Subcutaneous adipose tissue (tissue), 4 donors: Measurements from ENCODE around the gene NR1D1. TPM values are rescaled to one million over a fixed set of nuclear protein-coding genes. Genes with fewer than 3 reads are reported as not detected.

Source experiments
- total RNA-seq, 4 donors: library from RNA; depleted of rRNA; stranded (reverse); fragments of >200 nt; gene quantifications; one replicate each; pipeline ENCODE4 v1.1.0, GENCODE V29; 2016
- TF ChIP-seq, protein P1 (sequence below): fragments of 450-650 bp; IDR thresholded peaks from one replicate; pipeline ENCODE4 v1.5.1; 2016; ENCODE audit warnings: low read depth, mild to moderate bottlenecking, control low read depth, antibody characterized with exemption, moderate library complexity

The NR1D1 gene
- total RNA-seq, 4 donors from 2014 or later = 4.2 to 16.0 (median 12.7) TPM

DNA sequence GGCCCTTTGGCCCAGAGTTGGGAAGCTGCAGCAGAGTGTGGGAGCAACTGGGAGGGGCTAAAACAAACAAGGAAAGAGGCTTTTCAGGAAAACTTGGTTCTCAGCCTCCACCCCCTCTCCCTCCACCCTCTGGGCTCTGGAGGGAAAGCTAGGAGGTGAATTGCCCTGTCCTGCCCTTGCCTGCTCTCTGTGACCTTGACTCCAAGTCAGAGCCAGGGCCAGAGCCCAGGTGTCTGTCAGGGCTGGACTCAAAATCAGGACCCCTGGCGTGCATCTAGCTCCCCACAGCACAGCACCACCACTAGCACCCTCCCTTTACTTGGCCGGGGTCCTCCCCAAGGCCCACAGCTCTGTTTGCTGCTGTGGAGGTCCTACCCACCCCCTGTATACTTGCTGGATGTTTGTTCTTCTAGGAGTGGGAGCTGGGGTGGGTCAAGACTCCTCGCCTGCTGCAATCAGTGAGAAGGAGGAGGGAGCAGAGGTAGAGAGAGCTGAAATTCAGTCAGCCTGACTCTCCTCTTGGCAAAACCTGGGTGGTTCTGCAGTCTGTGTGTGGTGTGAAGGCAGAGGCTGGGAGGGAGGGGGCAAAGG, 2.8 kb upstream of the NR1D1 start:
- TF ChIP-seq, protein P1, sequence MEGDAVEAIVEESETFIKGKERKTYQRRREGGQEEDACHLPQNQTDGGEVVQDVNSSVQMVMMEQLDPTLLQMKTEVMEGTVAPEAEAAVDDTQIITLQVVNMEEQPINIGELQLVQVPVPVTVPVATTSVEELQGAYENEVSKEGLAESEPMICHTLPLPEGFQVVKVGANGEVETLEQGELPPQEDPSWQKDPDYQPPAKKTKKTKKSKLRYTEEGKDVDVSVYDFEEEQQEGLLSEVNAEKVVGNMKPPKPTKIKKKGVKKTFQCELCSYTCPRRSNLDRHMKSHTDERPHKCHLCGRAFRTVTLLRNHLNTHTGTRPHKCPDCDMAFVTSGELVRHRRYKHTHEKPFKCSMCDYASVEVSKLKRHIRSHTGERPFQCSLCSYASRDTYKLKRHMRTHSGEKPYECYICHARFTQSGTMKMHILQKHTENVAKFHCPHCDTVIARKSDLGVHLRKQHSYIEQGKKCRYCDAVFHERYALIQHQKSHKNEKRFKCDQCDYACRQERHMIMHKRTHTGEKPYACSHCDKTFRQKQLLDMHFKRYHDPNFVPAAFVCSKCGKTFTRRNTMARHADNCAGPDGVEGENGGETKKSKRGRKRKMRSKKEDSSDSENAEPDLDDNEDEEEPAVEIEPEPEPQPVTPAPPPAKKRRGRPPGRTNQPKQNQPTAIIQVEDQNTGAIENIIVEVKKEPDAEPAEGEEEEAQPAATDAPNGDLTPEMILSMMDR = no peak

DNA sequence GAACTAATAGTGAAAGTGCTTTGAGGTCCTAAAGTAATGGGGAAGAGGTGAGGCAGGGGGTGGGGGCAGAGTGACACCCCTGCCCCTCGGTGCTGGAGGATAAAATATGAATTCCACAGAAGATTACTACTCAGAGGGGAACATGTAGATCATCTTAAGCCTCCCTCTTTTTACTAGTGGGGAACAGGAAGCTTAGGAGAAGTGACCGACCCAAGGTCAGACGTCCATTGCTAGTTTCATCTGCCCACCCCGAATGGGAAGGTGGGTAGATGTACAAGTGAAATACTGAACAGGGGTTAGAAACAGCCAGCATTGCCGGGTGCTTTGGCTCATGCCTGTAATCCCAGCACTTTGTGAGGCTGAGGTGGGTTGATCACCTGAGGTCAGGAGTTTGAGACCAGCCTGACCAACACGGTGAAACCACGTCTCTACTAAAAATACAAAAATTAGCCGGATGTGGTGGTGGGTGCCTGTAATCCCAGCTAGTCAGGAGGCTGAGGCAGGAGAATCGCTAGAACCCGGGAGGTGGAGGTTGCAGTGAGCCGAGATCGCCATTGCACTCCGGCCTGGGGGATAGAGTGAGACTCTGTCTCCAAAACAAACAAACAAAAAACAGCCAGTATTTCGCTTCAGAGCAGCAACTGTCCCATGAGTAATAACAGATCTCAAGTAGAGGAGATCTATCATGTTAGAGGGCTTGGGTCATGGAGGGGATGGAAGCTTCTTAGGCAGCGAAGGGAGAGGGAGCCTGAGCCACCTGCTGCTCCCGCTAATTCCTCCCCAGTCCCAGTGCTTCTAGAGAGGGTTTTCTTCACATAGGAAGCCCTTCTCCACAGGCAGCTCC, 1.2 kb upstream of the NR1D1 start:
- TF ChIP-seq, protein P1 = no peak

DNA sequence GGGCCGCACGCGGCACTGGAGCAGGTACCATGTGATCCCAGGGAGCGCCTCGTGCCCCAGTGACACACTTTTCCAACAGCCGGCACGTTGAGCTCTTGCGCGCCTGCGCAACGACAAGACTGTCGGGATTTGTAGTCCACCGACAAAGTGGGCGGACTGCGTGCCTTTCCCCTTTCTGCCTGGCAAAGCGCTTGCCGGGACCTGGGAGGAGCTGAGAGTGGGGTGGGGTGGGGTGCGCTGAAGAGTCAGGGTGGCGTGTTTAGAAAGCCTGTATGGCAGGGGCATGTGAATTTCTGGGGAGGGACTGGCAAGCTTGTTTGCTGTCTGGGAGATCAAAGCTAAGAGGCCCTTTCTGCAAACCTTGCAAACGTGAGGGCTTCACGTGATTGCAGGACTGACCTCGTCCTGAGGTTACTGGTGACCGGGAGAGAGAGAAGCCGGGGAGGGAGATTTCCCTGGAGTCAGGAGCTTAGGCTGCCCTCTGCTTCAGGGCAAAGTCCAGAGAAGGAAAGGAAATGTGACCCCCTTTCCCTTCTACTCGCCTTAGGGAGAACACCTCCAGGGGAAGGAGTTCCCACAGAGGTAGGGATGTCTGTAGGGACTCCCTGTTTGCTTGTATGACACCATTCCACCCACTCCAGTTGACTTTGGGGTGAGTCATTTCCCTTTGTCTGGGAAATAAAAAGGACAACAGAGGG, 429 bp upstream of the NR1D1 start:
- TF ChIP-seq, protein P1 = no peak

DNA sequence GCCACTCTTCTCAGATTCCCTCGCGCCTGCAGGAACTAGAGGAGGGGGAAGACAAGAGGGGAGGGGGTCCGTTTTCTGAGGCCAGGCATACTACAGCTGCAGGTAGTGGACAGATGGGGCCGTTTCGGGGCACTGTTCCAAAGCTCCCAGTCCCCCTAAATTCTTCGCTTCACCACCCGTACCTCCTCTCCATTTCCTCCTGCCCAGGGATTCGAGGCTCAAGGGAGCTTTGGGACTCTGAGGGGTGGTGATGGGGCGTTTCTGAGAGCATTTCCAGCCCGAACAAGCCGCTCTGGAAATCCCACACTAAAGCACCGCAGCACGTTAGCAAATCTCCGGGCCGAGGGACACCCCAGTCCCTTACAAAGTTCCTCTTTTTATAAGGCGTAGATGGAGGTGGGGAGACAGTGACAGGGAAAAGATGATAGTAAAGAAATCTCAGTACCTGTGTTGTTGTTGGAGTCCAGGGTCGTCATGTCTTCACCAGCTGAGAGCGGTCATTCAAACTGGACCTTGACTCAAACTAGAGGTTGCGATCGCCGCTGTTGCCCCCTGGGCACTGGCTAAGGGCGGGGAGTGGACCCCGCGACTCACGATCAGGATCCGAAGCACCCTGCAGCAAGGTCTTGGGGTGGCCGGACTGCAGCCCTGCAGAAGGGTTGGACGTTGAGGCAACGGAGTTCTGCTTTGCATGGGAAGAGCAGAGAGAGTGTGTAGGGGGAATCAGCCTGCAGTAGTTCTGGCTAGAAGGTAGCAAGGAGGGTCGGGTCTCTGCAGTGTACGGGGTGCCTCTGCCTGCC, 570 bp downstream of the NR1D1 start:
- TF ChIP-seq, protein P1 = no peak

DNA sequence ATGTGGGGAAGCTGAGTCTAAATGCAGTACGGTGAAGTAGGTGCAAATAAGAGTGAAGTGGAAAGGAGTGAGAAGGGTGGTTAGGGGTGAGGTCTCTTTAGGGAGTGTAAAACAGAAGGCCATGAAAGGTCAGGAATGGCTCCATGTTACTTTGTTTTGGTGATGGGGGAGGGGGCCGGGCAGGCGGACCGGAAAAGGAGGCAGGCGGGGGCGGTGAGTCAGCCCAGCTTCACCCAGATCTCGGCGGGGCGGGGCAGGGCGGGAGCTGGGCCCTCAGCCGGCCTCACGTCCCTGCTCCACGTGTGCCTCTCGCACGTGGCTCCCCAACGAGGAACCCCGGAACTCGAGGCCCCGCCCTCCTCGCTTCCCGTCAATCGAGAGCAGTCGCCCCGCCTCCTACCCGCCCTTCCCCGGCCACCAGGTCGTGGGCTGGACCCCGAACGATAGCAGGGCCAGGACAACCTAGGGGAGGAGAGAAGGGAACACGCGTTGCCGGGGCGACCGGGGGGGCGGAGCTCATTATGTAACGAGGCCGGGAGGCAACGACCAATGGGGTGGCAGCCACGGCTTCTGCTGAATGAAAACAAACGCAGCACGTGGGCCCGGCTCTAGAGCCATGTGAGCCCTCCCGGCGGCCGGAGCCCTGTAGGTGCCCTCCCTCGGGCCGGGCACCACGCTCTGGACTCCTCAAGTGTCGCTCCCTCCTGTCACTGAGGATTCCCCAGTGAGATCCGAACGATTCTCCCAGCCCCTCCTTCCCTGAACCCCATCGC, 1.4 kb downstream of the NR1D1 start:
- TF ChIP-seq, protein P1 = no peak

DNA sequence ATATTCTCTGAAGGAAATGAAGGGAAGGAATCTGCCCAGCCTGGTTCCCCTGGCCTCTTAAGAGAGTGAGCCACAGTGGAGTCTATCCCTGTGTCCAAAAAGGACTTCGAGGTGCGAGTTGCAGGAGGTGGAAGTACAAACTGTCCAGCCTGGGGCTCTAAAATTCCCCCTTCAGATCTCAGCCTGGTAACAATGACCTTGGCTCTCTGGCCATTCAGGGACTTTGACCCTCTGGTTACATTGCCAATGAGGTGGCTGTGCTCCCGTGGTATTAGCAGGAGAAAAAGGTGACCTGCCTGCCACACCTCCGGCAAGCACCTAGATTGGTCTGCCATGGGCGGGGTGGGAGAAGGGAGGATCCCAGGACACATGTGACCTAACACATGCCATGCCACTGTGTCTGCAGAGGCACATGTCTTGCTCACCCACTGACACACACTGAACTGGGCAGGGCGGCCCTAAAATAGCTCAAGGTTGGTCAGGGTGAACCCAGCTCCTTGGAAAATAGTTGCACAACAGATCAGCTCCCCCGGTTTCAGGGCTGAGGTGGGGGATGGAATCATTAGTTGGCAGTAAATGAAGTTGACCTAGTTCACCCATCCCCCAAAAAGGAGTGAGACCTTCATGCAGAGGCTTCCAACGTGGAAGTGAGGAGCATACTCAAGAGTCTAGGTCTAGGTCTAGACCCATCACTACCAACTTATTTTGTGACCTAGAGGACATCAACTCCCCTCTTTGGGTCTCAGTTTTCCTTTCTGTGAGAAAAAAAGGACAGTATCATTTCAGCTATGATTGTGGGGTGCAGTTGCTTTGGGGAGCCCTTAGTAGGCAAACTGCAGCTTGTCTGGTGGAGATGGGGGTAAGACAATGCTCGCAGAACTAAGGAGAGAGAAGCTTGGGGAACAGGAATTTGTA, 2.2 kb downstream of the NR1D1 start:
- TF ChIP-seq, protein P1 = no peak
